ENCODE data around the gene IFNLR1.

The IFNLR1 gene

GRCh38 chr1:24177161-24177560, 9.9 kb downstream of the IFNLR1 start:
- DNase-seq (ENCODE audit: low read depth in 2 of 2): no peak

GRCh38 chr1:24175033-24175755, 11.9 kb downstream of the IFNLR1 start:
- DNase-seq (ENCODE audit: low read depth in 2 of 2): no peak

GRCh38 chr1:24173638-24174575, 13.2 kb downstream of the IFNLR1 start:
- DNase-seq (ENCODE audit: low read depth in 2 of 2): no peak

- no peak for DNase-seq (ENCODE audit: low read depth in 2 of 2)
Measured at GRCh38 chr1:24172598-24172997, 14.5 kb downstream of the IFNLR1 start.

GRCh38 chr1:24169286-24169685, 17.8 kb downstream of the IFNLR1 start:
- no peak for DNase-seq (ENCODE audit: low read depth in 2 of 2)

- DNase-seq (ENCODE audit: low read depth in 2 of 2): no peak
Measured at GRCh38 chr1:24168245-24168644, 18.8 kb downstream of the IFNLR1 start.

- DNase-seq (ENCODE audit: low read depth in 2 of 2): no peak
Measured at GRCh38 chr1:24167008-24167407, 20.1 kb downstream of the IFNLR1 start.

GRCh38 chr1:24165500-24165899, 21.6 kb downstream of the IFNLR1 start:
- no peak for DNase-seq (ENCODE audit: low read depth in 2 of 2)

GRCh38 chr1:24164004-24164403, 23.1 kb downstream of the IFNLR1 start:
- no peak for DNase-seq (ENCODE audit: low read depth in 2 of 2)

GRCh38 chr1:24162201-24162600, 24.9 kb downstream of the IFNLR1 start:
- DNase-seq (ENCODE audit: low read depth in 2 of 2): no peak

GRCh38 chr1:24161270-24161669, 25.8 kb downstream of the IFNLR1 start:
- no peak for DNase-seq (ENCODE audit: low read depth in 2 of 2)

- no peak for DNase-seq (ENCODE audit: low read depth in 2 of 2)
Measured at GRCh38 chr1:24159366-24159765, 27.7 kb downstream of the IFNLR1 start.

- no peak for DNase-seq (ENCODE audit: low read depth in 2 of 2)
Measured at GRCh38 chr1:24157918-24158481, 29.1 kb downstream of the IFNLR1 start.

GRCh38 chr1:24156542-24157260, 30.4 kb downstream of the IFNLR1 start:
- no peak for DNase-seq (ENCODE audit: low read depth in 2 of 2)

GRCh38 chr1:24155011-24155782, 31.9 kb downstream of the IFNLR1 start:
- DNase-seq (ENCODE audit: low read depth in 2 of 2): no peak

- DNase-seq (ENCODE audit: low read depth in 2 of 2): no peak
Measured at GRCh38 chr1:24154215-24154614, 32.9 kb downstream of the IFNLR1 start.

- no peak for DNase-seq (ENCODE audit: low read depth in 2 of 2)
Measured at GRCh38 chr1:24152631-24153494, 34.2 kb downstream of the IFNLR1 start.

GRCh38 chr1:24151175-24151533, 35.9 kb downstream of the IFNLR1 start:
- DNase-seq (ENCODE audit: low read depth in 2 of 2): no peak

GRCh38 chr1:24150234-24151174, 36.6 kb downstream of the IFNLR1 start:
- peak; percentile 68 to 82 for DNase-seq (ENCODE audit: low read depth in 2 of 2)
